Activated naive CD8-positive, alpha-beta T cell treated with anti-CD3 and anti-CD28 coated beads for 36 hours (primary cell): ENCODE results near the gene ZNF22. TPM values are rescaled to one million over a fixed set of nuclear protein-coding genes. Genes with fewer than 3 reads are reported as not detected.

Source experiments
- DNase-seq: peaks from one replicate; pipeline ENCODE4 v3.0.0; 2021
- H3K27ac Mint-ChIP-seq: one replicate; pipeline ENCODE4 v1.8.0; 2022; ENCODE audit warnings: mild to moderate bottlenecking, moderate library complexity, mixed read lengths
- H3K27me3 Mint-ChIP-seq: one replicate; pipeline ENCODE4 v1.8.0; 2022; ENCODE audit warnings: mild to moderate bottlenecking, mixed read lengths
- H3K36me3 Mint-ChIP-seq: one replicate; pipeline ENCODE4 v1.8.0; 2021; ENCODE audit warnings: mild to moderate bottlenecking, mixed read lengths
- H3K4me1 Mint-ChIP-seq: one replicate; pipeline ENCODE4 v1.8.0; 2021; ENCODE audit warnings: mixed read lengths
- H3K4me3 Mint-ChIP-seq: one replicate; pipeline ENCODE4 v1.8.0; 2022; ENCODE audit warnings: mild to moderate bottlenecking, moderate library complexity, mixed read lengths
- H3K9me3 Mint-ChIP-seq: one replicate; pipeline ENCODE4 v1.8.0; 2022; ENCODE audit warnings: mixed read lengths
- total RNA-seq, 2 experiments: library from RNA; stranded (reverse); gene quantifications; one replicate each; pipeline ENCODE4 v1.2.3, GENCODE V29; 2021

The ZNF22 gene
- total RNA-seq, 2 experiments from 2014 or later = 45.6 to 47.6 TPM

DNA sequence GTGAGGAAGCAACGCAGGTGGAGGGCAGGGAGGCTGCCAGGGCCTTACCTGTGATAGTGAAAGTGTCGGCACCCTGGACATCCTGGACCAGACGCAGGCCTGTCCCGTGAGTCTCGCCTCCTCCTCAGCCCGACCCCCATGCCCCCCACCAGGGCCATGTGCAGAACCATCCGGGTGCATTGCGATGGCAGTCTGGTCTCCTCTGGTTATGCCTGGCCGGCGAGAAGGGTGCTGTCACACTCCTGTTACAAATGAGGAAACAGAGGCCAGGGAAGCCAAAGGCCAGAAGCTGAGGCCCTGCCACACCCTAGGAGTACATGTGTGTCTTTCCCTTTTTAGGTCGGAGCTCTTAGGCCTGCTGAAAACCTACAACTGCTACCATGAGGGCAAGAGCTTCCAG is 29.3 kb upstream of the ZNF22 start:
- H3K9me3 Mint-ChIP-seq = no peaks in the 10 kb centered on the region
- no peak overlapping the region for H3K4me3 Mint-ChIP-seq
- no peak overlapping the region for H3K27ac Mint-ChIP-seq
- no peak for DNase-seq
- H3K36me3 Mint-ChIP-seq = no peaks in the 10 kb centered on the region
- H3K27me3 Mint-ChIP-seq = no peaks in the 10 kb centered on the region
- peaks cover 41% of the 10 kb centered on the region for H3K4me1 Mint-ChIP-seq

DNA sequence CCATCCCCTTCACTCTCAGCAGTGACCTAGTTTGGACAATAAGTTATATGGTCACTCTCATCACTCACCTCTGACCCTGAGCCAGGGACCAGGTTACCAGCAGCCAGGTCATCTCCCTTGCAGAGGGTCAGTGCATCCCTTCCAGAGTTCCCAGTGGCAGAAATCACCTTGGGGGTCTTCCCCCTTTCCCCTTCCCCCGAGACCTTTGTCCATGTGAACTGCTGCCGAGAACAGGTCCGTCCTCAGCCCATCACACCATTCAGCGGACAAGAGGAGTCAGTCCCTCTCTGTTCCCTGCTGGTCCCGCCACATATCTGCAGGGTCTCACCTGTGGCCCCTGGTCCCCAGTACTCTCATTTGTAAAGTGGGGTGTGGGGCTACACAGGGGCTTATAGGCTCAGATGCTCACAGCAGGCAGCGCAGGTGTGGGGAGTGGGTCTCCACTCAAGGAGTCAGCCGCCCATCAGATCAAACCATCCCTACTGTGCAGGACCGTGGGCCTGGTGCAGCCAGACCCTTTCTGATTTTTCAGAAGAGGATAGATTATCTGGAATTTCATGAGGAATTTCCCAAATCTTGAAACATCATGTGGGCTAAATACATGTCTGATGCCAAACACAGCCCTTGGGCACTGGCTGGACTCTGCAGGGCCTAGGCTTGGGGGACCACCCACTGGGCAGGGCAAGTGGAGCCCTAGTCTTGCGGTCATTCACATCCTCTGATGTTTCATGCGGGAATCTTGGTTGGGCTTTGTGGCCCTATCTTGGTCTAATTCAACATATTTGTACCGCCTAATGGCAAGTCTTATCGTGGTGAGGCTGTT is 28.6 kb upstream of the ZNF22 start:
- Mint-ChIP-seq H3K27ac (no peak overlapping the region), H3K36me3 (no peaks in the 10 kb centered on the region), H3K4me3 (no peak overlapping the region), H3K27me3 (no peaks in the 10 kb centered on the region), H3K9me3 (no peaks in the 10 kb centered on the region), H3K4me1 (peaks cover 41% of the 10 kb centered on the region)
- no peak for DNase-seq

DNA sequence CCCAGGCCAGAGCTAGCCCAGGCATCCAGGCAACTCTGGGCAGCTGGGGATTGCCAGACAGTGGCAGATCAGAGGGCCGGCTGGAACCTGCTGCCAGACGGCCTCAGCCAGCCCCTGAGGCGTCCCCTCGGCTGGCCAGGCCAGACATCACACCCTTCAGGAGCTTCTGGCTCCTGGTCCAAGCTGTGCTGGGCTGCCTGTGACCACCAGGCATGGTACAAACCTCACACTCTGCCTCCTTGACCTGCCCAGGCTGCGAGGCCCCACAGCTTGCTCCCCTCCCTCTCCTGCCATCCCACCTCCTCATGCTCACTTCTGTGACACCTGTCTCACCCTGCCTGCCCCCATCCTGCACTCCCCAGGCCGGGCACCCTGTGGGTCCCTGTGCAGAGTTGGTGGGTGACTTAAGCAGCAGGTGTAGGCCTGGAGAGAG is 27.8 kb upstream of the ZNF22 start:
- DNase-seq = no peak
- H3K36me3 Mint-ChIP-seq = no peaks in the 10 kb centered on the region
- H3K4me3 Mint-ChIP-seq = no peak overlapping the region
- H3K4me1 Mint-ChIP-seq = peaks cover 34% of the 10 kb centered on the region
- no peaks in the 10 kb centered on the region for H3K9me3 Mint-ChIP-seq
- no peaks in the 10 kb centered on the region for H3K27me3 Mint-ChIP-seq
- peak overlapping the region; percentile 38 for H3K27ac Mint-ChIP-seq

DNA sequence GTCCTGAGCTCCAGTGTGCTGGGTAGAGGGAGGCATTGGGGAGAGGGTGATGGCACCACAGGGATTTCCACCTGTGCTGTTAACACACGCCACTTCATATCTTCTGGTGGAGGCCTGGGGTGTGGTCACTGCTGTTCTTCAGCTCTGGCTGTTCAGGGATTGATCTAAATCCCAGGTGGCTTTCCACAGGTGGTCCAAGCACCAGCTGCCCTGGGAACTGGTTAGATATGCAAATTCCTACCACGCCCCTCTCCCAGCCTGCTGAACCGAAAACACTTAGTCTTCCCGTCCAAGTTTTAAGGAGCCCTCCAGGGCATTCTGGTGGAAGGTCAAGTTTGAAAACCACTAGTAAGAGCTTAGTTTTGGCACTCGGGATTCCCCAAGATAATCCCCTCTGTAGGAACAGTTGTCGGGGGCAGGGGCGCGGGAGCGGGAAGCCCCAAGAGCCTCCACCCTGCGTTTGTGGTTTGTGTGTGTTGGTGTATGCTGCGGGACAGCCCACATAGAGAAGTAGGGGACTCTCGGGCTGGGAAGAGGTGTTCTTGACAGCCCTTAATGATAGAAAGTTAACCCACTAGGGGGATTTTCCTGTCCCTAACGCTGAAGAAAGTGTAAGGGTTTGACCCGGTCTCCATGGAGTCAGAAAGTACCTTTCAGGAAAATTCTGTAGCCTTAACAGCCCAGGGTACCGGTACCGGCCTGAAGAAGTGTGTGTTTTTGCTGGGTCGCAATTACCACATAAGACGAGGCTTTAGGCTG is 27.2 kb upstream of the ZNF22 start:
- no peak for DNase-seq
- peaks cover 28% of the 10 kb centered on the region for H3K4me1 Mint-ChIP-seq
- H3K27me3 Mint-ChIP-seq = no peaks in the 10 kb centered on the region
- H3K36me3 Mint-ChIP-seq = no peaks in the 10 kb centered on the region
- H3K4me3 Mint-ChIP-seq = no peak overlapping the region
- H3K27ac Mint-ChIP-seq = peak overlapping the region; percentile 38
- H3K9me3 Mint-ChIP-seq = no peaks in the 10 kb centered on the region

DNA sequence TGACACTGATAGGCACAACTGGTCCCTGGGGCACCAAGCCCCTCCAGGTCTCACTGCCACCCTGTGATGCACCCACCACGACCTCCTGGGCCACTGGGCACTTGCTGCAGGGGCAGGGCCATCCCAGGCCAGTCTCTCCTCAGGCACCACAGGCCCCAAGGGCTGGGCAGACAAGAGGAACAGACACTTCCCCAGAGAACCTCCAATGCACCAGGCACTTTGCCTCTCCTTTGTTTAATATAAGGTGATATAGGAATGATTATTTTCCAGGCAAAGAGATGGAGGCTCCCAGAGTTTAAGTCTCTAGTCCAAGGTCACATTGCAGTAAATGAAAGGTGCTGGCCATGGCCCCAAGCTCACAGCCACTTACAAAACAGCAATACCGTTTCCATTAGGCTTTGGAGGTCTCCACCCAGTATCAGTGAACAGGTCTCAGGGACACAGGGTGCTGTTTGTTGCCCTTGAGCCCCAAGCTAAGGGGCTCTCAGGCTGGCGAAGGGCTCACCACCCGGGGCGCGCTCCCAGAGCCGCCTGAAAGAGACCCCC is 26.6 kb upstream of the ZNF22 start:
- DNase-seq = no peak
- Mint-ChIP-seq H3K27ac (peak overlapping the region; percentile 73), H3K4me1 (peaks cover 21% of the 10 kb centered on the region), H3K4me3 (peak overlapping the region; percentile 73), H3K36me3 (no peaks in the 10 kb centered on the region), H3K27me3 (no peaks in the 10 kb centered on the region), H3K9me3 (no peaks in the 10 kb centered on the region)

DNA sequence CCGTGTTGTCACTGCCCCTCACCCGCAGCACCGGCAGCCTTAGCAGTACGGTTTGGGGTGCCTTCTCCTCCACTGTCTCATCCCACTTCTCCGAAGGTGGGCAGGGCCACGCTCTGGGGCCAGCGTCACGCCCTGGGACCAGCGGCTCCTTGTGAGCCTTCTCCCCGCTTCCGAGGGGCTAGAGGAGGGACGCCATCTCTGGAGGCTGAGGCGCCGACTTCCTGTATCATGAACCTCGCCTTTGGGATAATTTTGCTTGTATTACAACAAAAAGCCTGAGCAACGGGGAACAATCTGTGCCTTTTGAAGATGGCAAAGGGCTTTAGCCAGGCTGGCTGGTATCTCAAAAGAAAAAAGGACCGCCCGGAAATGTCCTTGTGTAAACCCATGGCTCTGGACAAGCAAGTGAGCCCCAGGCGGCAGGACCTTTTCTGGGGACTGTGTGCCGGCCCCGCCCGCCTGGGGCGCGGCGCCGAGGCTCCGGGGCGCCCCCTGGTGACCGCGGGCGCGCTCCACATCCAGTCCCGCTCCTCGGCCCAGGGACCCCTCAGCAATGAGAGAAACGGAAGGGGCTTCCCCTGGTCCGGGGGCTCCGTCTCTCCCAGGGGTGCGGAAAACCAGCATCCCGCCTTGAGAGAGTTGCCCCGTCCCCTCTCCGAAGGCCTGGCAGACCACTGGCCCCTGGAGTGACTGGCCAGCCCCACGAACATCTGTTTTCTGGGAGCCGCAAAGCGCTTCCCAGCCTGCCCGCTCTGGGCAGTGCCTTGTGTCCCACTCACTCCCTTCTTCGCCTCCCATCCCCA is 25.9 kb upstream of the ZNF22 start:
- Mint-ChIP-seq H3K27me3 (no peaks in the 10 kb centered on the region), H3K4me3 (peak overlapping the region; percentile 73), H3K36me3 (no peaks in the 10 kb centered on the region), H3K9me3 (no peaks in the 10 kb centered on the region), H3K4me1 (peaks cover 20% of the 10 kb centered on the region), H3K27ac (peak overlapping the region; percentile 73)
- peak; percentile 79 for DNase-seq

DNA sequence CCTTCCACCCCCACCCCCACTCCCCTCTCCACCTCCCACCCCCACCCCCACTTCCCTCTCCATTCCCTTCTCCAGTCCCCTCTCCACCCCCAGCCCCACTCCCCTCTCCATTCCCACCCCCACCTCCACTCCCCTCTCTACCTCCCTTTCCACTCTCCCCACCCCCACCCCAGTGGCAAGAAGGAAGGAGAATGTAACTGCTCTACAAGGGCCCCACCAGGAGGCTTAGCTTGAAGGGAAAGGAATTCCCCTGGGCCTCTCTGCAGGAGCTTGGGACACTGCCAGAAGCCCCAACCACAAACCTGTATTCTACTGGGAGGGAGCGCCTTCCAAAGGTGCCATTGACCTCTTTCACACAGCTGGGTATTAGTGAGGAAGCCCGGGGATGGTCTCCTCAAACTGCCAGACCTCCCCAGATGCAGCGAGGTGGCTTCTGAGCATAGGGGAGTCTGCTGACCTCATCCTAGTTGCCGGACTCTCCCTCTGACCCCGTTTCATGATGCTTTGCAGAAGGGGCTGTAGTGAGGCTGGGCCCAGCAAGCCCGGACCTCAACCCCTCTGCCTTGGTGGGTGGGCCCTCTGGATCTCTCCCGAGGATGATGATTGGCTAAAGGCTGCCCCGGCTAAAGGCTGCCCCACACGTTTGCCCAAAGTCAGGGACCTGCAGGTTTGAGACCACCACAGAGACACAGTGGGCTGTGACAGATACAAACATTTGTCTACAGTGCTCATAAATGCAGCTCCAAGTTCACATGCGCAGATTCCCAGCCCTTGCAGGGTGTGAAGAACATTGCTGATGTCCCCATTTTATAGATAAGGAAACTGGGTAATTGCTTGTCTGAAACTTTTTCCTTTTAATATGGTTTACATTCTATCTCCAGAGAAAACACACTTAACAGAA is 25.0 kb upstream of the ZNF22 start:
- H3K27ac Mint-ChIP-seq = no peak overlapping the region
- H3K9me3 Mint-ChIP-seq = no peaks in the 10 kb centered on the region
- no peak for DNase-seq
- peaks cover 22% of the 10 kb centered on the region for H3K4me1 Mint-ChIP-seq
- H3K27me3 Mint-ChIP-seq = no peaks in the 10 kb centered on the region
- H3K4me3 Mint-ChIP-seq = no peak overlapping the region
- H3K36me3 Mint-ChIP-seq = no peaks in the 10 kb centered on the region

DNA sequence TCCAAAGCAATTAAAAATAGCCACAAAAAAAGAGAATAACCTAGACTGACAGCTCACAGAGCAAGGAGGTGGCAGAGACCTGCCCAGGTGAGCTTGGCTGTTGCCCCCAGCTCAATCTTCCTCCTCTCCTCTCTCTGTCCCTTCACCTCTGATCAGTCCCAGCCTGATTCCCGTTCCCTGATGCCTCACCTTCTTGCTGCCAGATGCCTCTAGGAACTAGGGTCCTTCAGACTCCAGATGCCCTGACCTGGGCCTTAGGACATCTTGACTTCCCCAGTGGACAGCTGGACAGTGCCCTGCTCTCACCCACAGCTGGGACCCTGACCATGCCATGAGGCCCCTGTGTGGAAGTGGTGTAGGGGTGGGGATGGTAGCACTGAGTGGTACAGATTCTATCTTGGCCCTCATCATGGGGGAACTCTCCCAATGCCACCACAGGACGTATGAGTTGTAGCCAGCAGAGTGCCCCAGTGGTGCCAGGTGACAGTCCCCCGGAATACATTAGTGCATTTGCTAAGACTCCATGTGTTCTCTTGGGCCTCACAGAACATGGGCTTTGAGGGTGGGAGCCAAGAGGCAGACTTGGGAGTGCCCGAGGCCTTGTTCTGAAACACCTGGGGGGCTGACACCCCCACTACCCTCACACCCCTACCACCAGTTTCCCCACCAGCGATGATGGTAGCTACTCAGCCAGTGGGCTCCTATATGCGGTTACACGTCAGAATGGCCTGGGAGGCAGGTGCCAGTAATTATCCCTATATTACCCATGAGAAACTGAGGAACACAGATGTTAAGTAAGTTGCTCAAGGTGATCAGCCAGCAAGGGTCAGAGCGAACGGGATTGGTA is 24.1 kb upstream of the ZNF22 start:
- Mint-ChIP-seq H3K9me3 (no peaks in the 10 kb centered on the region), H3K36me3 (no peaks in the 10 kb centered on the region), H3K27ac (no peak overlapping the region), H3K4me1 (peaks cover 22% of the 10 kb centered on the region), H3K27me3 (no peaks in the 10 kb centered on the region), H3K4me3 (no peak overlapping the region)
- DNase-seq = no peak

DNA sequence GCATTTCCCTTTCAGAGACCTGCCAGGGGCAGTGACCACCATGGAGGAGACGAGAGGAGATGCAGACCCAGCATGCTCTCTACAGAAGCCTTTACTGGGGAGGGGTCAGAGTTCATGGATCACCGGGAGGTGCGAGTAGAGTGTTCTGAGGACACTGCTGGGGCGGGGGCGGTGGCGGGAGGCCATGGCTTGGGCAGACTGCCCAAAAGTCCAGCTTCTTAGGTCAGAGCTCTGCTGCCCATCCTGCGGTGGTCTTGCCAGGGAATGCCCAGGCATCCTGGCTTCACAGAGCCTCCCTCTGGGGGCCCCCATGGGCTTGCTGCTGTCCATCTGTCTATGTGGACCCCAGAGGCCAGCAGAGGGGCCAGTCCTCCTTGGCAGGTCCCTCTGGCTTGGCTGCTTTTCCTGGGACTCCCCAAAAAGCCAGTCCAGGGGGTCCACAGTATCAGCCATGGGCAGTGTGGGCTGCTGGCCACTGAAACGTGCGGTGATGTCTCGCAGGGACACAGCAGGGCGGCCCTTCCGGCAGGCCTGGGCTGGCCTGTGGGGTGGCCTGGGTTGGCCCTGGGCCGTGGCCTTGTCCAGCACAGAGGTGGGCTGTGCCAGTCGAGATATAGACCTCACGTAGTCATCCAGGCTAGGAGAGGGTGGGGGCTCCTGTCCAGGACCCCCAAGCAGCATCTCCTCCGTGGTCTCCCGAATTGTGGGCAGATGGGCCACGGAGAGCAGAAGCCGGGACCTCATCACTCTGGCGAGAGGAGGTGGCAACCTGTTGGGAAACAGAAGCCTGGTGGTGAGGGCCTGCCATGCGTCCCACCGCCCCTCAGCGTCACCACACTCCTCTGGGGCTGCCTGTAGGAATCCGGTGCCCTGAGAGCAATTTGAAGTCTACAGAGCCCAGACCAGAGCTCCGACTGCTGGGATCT is 23.2 kb upstream of the ZNF22 start:
- H3K27me3 Mint-ChIP-seq = no peaks in the 10 kb centered on the region
- H3K4me1 Mint-ChIP-seq = peaks cover 20% of the 10 kb centered on the region
- no peak for DNase-seq
- no peaks in the 10 kb centered on the region for H3K36me3 Mint-ChIP-seq
- H3K27ac Mint-ChIP-seq = no peak overlapping the region
- no peaks in the 10 kb centered on the region for H3K9me3 Mint-ChIP-seq
- H3K4me3 Mint-ChIP-seq = no peak overlapping the region

DNA sequence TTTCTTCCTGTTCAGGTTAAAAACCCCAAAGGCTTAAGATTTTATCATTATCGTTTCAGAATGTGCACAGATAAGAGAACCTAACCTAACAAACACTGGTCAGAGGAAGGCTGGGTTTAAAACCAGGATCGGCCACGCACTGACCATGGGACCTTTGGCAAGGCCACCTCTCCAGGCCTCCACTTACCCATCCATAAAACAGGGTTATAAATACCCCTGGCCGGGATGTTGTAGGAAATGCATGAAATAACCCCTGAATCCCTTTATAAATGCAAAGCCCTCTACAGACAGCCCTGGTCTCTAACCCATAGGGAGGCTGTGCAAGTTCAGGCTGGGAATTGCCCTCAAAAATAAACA is 22.5 kb upstream of the ZNF22 start:
- Mint-ChIP-seq H3K4me1 (peaks cover 17% of the 10 kb centered on the region), H3K27me3 (no peaks in the 10 kb centered on the region), H3K27ac (no peak overlapping the region), H3K36me3 (no peaks in the 10 kb centered on the region), H3K9me3 (no peaks in the 10 kb centered on the region), H3K4me3 (no peak overlapping the region)
- DNase-seq = no peak

DNA sequence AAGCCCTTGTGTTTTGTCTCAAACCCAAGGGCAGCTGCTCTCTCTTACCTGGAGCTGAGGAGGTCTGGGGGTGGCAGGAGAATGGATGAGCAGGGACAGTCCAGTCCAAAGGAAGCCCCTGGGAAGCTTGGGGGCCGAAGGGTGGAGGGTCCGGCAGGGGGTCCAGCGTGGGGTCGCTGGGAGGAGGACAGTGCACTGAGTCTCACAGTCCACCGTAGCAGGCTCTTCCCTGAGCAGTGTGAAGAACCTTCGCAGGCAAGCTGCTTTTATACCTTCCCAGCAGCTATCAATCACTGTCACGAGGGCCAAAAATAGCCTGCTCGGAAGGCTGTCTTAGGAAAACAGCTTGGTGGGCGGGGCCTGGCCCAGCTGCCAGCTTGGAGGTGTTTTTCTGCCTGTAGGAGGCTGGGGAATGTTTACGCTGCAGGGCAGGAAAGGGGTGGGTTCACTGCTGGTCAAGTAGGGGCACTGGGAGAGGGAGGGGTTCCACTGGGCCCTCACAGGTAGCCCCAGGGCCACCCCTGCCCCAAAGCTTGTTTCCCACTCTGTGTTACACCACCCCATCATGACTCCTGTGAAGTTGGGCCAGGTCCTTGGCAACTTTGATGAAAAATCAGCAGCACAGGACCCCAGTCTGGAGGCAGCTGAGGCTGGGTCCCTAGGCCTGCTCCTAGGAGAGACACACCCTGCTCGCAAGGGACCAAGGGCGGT is 22.0 kb upstream of the ZNF22 start, which contains the start of gene DEPP1:
TSS of gene DEPP1 (minus strand) at position 240 of the 711 bp plus-strand sequence. CDS start 779 bp downstream, outside the sequence.
- Mint-ChIP-seq H3K27me3 (no peaks in the 10 kb centered on the region), H3K9me3 (no peaks in the 10 kb centered on the region), H3K4me1 (peaks cover 12% of the 10 kb centered on the region), H3K27ac (no peak within 1 kb of the TSS), H3K4me3 (peak within 1 kb of the TSS; percentile 32), H3K36me3 (no peaks in the 10 kb centered on the region)
- DNase-seq = no peak
